Neural cell (in vitro differentiated cells): ENCODE results near the gene TOMM20. TPM values are rescaled to one million over a fixed set of nuclear protein-coding genes. Genes with fewer than 3 reads are reported as not detected.

Experiments
- H2AFZ ChIP-seq: fragments of 200-600, 300-800 bp; sonication (generic), shearing (Covaris generic); 2 replicates; pipeline ENCODE4 v1.6.0; 2014; ENCODE audit warnings: low read depth, mild to moderate bottlenecking, antibody characterized with exemption, low read length, moderate library complexity
- H3F3A ChIP-seq: fragments of 200-600 bp; shearing (Covaris generic); 2 replicates; pipeline ENCODE4 v1.6.1; 2016; ENCODE audit warnings: mild to moderate bottlenecking, moderate library complexity, mixed read lengths, antibody characterized with exemption, low read length; ENCODE audit not compliant: insufficient read depth, poor library complexity, severe bottlenecking
- H3K27ac ChIP-seq: fragments of 200-600, 300-800 bp; sonication (generic), shearing (Covaris generic); 2 replicates; pipeline ENCODE4 v1.5.1; 2014; ENCODE audit warnings: mild to moderate bottlenecking, low read length, moderate library complexity
- H3K27me3 ChIP-seq: fragments of 300-800, 200-600 bp; sonication (generic), shearing (Covaris generic); 2 replicates; pipeline ENCODE4 v1.6.0; 2014; ENCODE audit warnings: mild to moderate bottlenecking, low read depth, low read length, moderate library complexity; ENCODE audit not compliant: insufficient read depth
- H3K36me3 ChIP-seq: fragments of 300-800, 200-600 bp; sonication (generic), shearing (Covaris generic); 2 replicates; pipeline ENCODE4 v1.5.1; 2014; ENCODE audit warnings: mild to moderate bottlenecking, antibody characterized with exemption, low read length, moderate library complexity; ENCODE audit not compliant: insufficient read depth
- H3K4me2 ChIP-seq: fragments of 300-800, 200-600 bp; sonication (generic), shearing (Covaris generic); 2 replicates; pipeline ENCODE4 v1.6.0; 2014; ENCODE audit warnings: mild to moderate bottlenecking, low read length
- H3K4me3 ChIP-seq: fragments of 300-800, 200-600 bp; sonication (generic), shearing (Covaris generic); 2 replicates; pipeline ENCODE4 v1.5.1; 2014; ENCODE audit warnings: mild to moderate bottlenecking, low read length, moderate library complexity
- H3K79me2 ChIP-seq: fragments of 200-600 bp; shearing (Covaris generic); replicated peaks from 2 replicates; pipeline ENCODE4 v1.6.0; 2014; ENCODE audit warnings: mild to moderate bottlenecking, low read length, moderate library complexity; ENCODE audit not compliant: insufficient read depth
- H3K9ac ChIP-seq: fragments of 300-800, 200-600 bp; sonication (generic), shearing (Covaris generic); 2 replicates; pipeline ENCODE4 v1.6.1; 2016; ENCODE audit warnings: mild to moderate bottlenecking, low read length, mixed read lengths
- H3K9me2 ChIP-seq: fragments of 200-600 bp; shearing (Covaris generic); 2 replicates; pipeline ENCODE4 v1.6.1; 2016; ENCODE audit warnings: mild to moderate bottlenecking, low read length, mixed read lengths; ENCODE audit not compliant: insufficient read depth
- H3K9me3 ChIP-seq: fragments of 200-600, 300-800 bp; sonication (generic), shearing (Covaris generic); 2 replicates; pipeline ENCODE4 v1.6.1; 2016; ENCODE audit warnings: mild to moderate bottlenecking, mixed run types, low read length, moderate library complexity, mixed read lengths
- H4K20me1 ChIP-seq: fragments of 200-600 bp; shearing (Covaris generic); 2 replicates; pipeline ENCODE4 v1.6.1; 2016; ENCODE audit warnings: mild to moderate bottlenecking, mixed run types; ENCODE audit not compliant: insufficient read depth
- CTCF ChIP-seq: fragments of 450-650 bp; IDR thresholded peaks from 2 replicates; pipeline ENCODE4 v1.5.1; 2014; ENCODE audit warnings: antibody characterized with exemption, mild to moderate bottlenecking, moderate library complexity; ENCODE audit not compliant: poor library complexity, severe bottlenecking
- EP300 ChIP-seq: fragments of 450-650 bp; conservative IDR thresholded peaks from 2 replicates; pipeline ENCODE4 v1.6.1; 2014; ENCODE audit warnings: antibody characterized with exemption, mild to moderate bottlenecking, moderate library complexity; ENCODE audit not compliant: poor library complexity, severe bottlenecking
- EZH2 ChIP-seq: fragments of 200-600, 300-800 bp; shearing (Covaris generic), sonication (generic); IDR thresholded peaks from 2 replicates; pipeline ENCODE4 v1.6.1; 2014; ENCODE audit warnings: antibody characterized with exemption, low read length, borderline replicate concordance, mild to moderate bottlenecking; ENCODE audit not compliant: insufficient read depth, poor library complexity, severe bottlenecking
- MXI1 ChIP-seq: fragments of 450-650 bp; conservative IDR thresholded peaks from 2 replicates; pipeline ENCODE4 v1.6.1; 2014; ENCODE audit warnings: antibody characterized with exemption, mild to moderate bottlenecking; ENCODE audit not compliant: poor library complexity, severe bottlenecking
- POLR2AphosphoS5 ChIP-seq: IDR thresholded peaks from 2 replicates; pipeline ENCODE4 v1.6.1; 2012
- RAD21 ChIP-seq: fragments of 450-650 bp; conservative IDR thresholded peaks from 2 replicates; pipeline ENCODE4 v1.6.1; 2014; ENCODE audit warnings: antibody characterized with exemption, mild to moderate bottlenecking, moderate library complexity
- REST ChIP-seq: IDR thresholded peaks from 2 replicates; pipeline ENCODE4 v1.6.1; 2012; ENCODE audit warnings: borderline replicate concordance
- SMC3 ChIP-seq: fragments of 450-650 bp; conservative IDR thresholded peaks from 2 replicates; pipeline ENCODE4 v1.6.1; 2014; ENCODE audit warnings: antibody characterized with exemption, mild to moderate bottlenecking, moderate library complexity; ENCODE audit not compliant: poor library complexity
- TAF1 ChIP-seq: IDR thresholded peaks from 2 replicates; pipeline ENCODE4 v1.6.1; 2012; ENCODE audit warnings: low read depth
- polyA plus RNA-seq: library from polyadenylated mRNA; depleted of rRNA; stranded (reverse); fragments of >200 nt; gene quantifications from 2 replicates; pipeline ENCODE4 v1.2.3, GENCODE V29; 2014

The TOMM20 gene
- polyA plus RNA-seq, 1 donor from 2014 or later, result 175 TPM

GRCh38 chr1:235152235-235152634 is 23.6 kb upstream of the TOMM20 start:
- Histone ChIP-seq H3K27me3 (no peaks in the 10 kb centered on the region), H3K9ac (no peak overlapping the region), H3K9me2 (no peaks in the 10 kb centered on the region), H3K9me3 (no peaks in the 10 kb centered on the region), H2AFZ (no peak overlapping the region), H3K27ac (no peak overlapping the region), H3F3A (no peaks in the 10 kb centered on the region), H3K36me3 (no peaks in the 10 kb centered on the region), H3K4me2 (no peak overlapping the region), H3K4me3 (no peak overlapping the region), H3K79me2 (no peaks in the 10 kb centered on the region), H4K20me1 (no peaks in the 10 kb centered on the region)
- TF ChIP-seq TAF1, result no peak
- no peak for TF ChIP-seq CTCF
- no peak for TF ChIP-seq MXI1
- no peak for TF ChIP-seq REST
- no peak for TF ChIP-seq RAD21
- TF ChIP-seq SMC3, result no peak
- TF ChIP-seq EP300, result no peak
- no peak for TF ChIP-seq POLR2AphosphoS5
- TF ChIP-seq EZH2, result no peak

- Histone ChIP-seq H3K9me2 (no peaks in the 10 kb centered on the region), H3K9ac (no peak overlapping the region), H3K4me2 (no peak overlapping the region), H3K27me3 (no peaks in the 10 kb centered on the region), H3K36me3 (no peaks in the 10 kb centered on the region), H3K79me2 (no peaks in the 10 kb centered on the region), H3K9me3 (no peaks in the 10 kb centered on the region), H4K20me1 (no peaks in the 10 kb centered on the region), H3F3A (no peaks in the 10 kb centered on the region), H2AFZ (no peak overlapping the region), H3K27ac (no peak overlapping the region), H3K4me3 (no peak overlapping the region)
- TF ChIP-seq POLR2AphosphoS5 (no peak), RAD21 (no peak), CTCF (no peak), TAF1 (no peak), EP300 (no peak), EZH2 (no peak), MXI1 (no peak), SMC3 (no peak), REST (no peak)
These were observed 22.4 kb upstream of the TOMM20 start for GRCh38 chr1:235151033-235151432.
